Gastrocnemius medialis (tissue), 4 donors: ENCODE results near the gene MYCBP. TPM values are rescaled to one million over a fixed set of nuclear protein-coding genes. Genes with fewer than 3 reads are reported as not detected.
A peak's percentile ranks its signal among the peaks of the same experiment; 100 is the strongest.

Experiments used
- ATAC-seq, 2 donors: fragments of 150-250 bp; one replicate each; pipeline ENCODE4 v1.9.1; 2016
- DNase-seq, 2 donors: peaks; one replicate each; pipeline ENCODE4 v3.0.0-alpha.2; 2019
- H3K27ac ChIP-seq, 4 donors: fragments of 200-600 bp; sonication (generic); 1 replicate in 1 of 4; 2 replicates in 3 of 4; pipeline ENCODE4 v1.5.1; 2016 to 2018; ENCODE audit warnings: mild to moderate bottlenecking in 2 of 4, moderate library complexity in 1 of 4
- H3K27me3 ChIP-seq, 3 donors: fragments of 200-600 bp; sonication (generic) in 2 of 3; 1 replicate in 1 of 3; 2 replicates in 2 of 3; pipeline versions ENCODE4 v1.5.1 to v1.6.0; 2016 to 2019; ENCODE audit warnings: mild to moderate bottlenecking in 1 of 3, moderate library complexity in 1 of 3
- H3K36me3 ChIP-seq, 2 donors: fragments of 200-600 bp; sonication (generic) in 1 of 2; one replicate each; pipeline ENCODE4 v1.5.1; 2017 to 2018
- H3K4me1 ChIP-seq, 2 donors: fragments of 200-600 bp; sonication (generic) in 1 of 2; one replicate each; pipeline ENCODE4 v1.5.1; 2016 to 2017; ENCODE audit warnings: mild to moderate bottlenecking in 2 of 2
- H3K4me3 ChIP-seq, 4 donors: fragments of 200-600 bp; sonication (generic) in 3 of 4; 1 replicate in 1 of 4; 2 replicates in 3 of 4; pipeline ENCODE4 v1.5.1; 2016 to 2019; ENCODE audit warnings: mild to moderate bottlenecking in 2 of 4
- H3K9me3 ChIP-seq, 3 donors: fragments of 200-600 bp; sonication (generic) in 2 of 3; 1 replicate in 1 of 3; 2 replicates in 2 of 3; pipeline ENCODE4 v1.5.1; 2016 to 2019
- CTCF ChIP-seq, 5 experiments: fragments of 450-650 bp in 3 of 5; fragments of 200-600 bp in 2 of 5; sonication (generic) in 2 of 5; IDR thresholded peaks in 4 of 5; conservative IDR thresholded peaks in 1 of 5; 1 replicate in 4 of 5; 2 replicates in 1 of 5; pipeline ENCODE4 v1.5.1; 2016 to 2019; ENCODE audit warnings: antibody characterized with exemption in 5 of 5, mild to moderate bottlenecking in 3 of 5, moderate library complexity in 3 of 5
- POLR2A ChIP-seq, 2 donors: fragments of 450-650 bp; IDR thresholded peaks; one replicate each; pipeline ENCODE4 v1.6.1; 2017; ENCODE audit warnings: antibody characterized with exemption in 2 of 2, mild to moderate bottlenecking in 2 of 2, moderate library complexity in 2 of 2
- in situ Hi-C, 4 donors: fragments of 200-750 bp; cut with MboI; loops; one replicate each; pipeline versions ENCODE4 v1.15.0 to v1.8.0; 2017; ENCODE audit warnings: low sequenced_read_pairs in 4 of 4
- intact Hi-C: fragments of 100-400 bp; cut with DNase I; formaldehyde crosslinking; loops from one replicate; pipeline ENCODE4 v1.15.1; 2023; ENCODE audit warnings: low total_unique reads
- total RNA-seq, 4 donors: library from RNA; depleted of rRNA; stranded (reverse); fragments of >200 nt; gene quantifications; one replicate each; pipeline versions ENCODE4 v1.1.0 to v1.2.3, GENCODE V29; 2016

Gene MYCBP
- total RNA-seq, 4 donors from 2014 or later, result 9.8 to 22.3 (median 13.5) TPM

GRCh38 chr1:38817267-38818174 is 55.6 kb downstream of the MYCBP start:
- H3K27me3 ChIP-seq, result peaks cover 52 to 71% (median 65%) of the 10 kb centered on the region in 3 donors
- intact Hi-C loops, result no loop called here
- no peaks in the 10 kb centered on the region for H3K9me3 ChIP-seq
- no peak for ATAC-seq
- peak overlapping the region in 2 of 4 donors; percentile 12 to 49 for H3K4me3 ChIP-seq
- no peak for DNase-seq
- TF ChIP-seq CTCF (IDR thresholded peaks at IDR 0.05 in 4 of 5, conservative IDR thresholded peaks at IDR 0.05 in 1 of 5) (no peak), POLR2A (IDR thresholded peaks at IDR 0.05) (no peak)
- no peaks in the 10 kb centered on the region for H3K36me3 ChIP-seq
- in situ Hi-C loops, result loop anchor here in 1 of 4 donors (25.0 kb wide), 1 partner anchor 755 kb away; no protein-coding TSS in a partner anchor
- no peak overlapping the region for H3K27ac ChIP-seq
- H3K4me1 ChIP-seq, result no peaks in the 10 kb centered on the region

- intact Hi-C loops (no loop called here), in situ Hi-C loops (loop anchor here in 1 of 4 donors (25.0 kb wide), 1 partner anchor 754 kb away; no protein-coding TSS in a partner anchor)
- no peak for TF ChIP-seq CTCF (IDR thresholded peaks at IDR 0.05 in 4 of 5, conservative IDR thresholded peaks at IDR 0.05 in 1 of 5)
- no peak for TF ChIP-seq POLR2A (IDR thresholded peaks at IDR 0.05)
- Histone ChIP-seq H3K4me3 (no peak overlapping the region), H3K27me3 (peaks cover 52 to 71% (median 67%) of the 10 kb centered on the region in 3 donors), H3K27ac (no peak overlapping the region), H3K4me1 (no peaks in the 10 kb centered on the region), H3K9me3 (no peaks in the 10 kb centered on the region), H3K36me3 (no peaks in the 10 kb centered on the region)
- DNase-seq (no peak), ATAC-seq (no peak)
Measured at GRCh38 chr1:38815903-38816627, 57.1 kb downstream of the MYCBP start.

- TF ChIP-seq POLR2A (IDR thresholded peaks at IDR 0.05) (no peak), CTCF (IDR thresholded peaks at IDR 0.05 in 4 of 5, conservative IDR thresholded peaks at IDR 0.05 in 1 of 5) (no peak)
- ATAC-seq (no peak), DNase-seq (no peak)
- Histone ChIP-seq H3K27ac (no peak overlapping the region), H3K4me1 (no peaks in the 10 kb centered on the region), H3K9me3 (no peaks in the 10 kb centered on the region), H3K27me3 (peaks cover 52 to 69% (median 68%) of the 10 kb centered on the region in 3 donors), H3K4me3 (no peak overlapping the region), H3K36me3 (no peaks in the 10 kb centered on the region)
- in situ Hi-C loops, result loop anchor here in 1 of 4 donors (25.0 kb wide), 1 partner anchor 753 kb away; no protein-coding TSS in a partner anchor
- intact Hi-C loops, result no loop called here
Measured at GRCh38 chr1:38814984-38815464, 58.1 kb downstream of the MYCBP start.

GRCh38 chr1:38814444-38814983 is 58.6 kb downstream of the MYCBP start:
- Histone ChIP-seq H3K36me3 (no peaks in the 10 kb centered on the region), H3K27ac (no peak overlapping the region), H3K4me3 (no peak overlapping the region), H3K4me1 (no peaks in the 10 kb centered on the region), H3K9me3 (no peaks in the 10 kb centered on the region), H3K27me3 (peaks cover 52 to 68% (median 65%) of the 10 kb centered on the region in 3 donors)
- ATAC-seq (no peak), DNase-seq (no peak)
- TF ChIP-seq CTCF (IDR thresholded peaks at IDR 0.05 in 4 of 5, conservative IDR thresholded peaks at IDR 0.05 in 1 of 5) (no peak), POLR2A (IDR thresholded peaks at IDR 0.05) (no peak)
- intact Hi-C loops (no loop called here), in situ Hi-C loops (loop anchor here in 1 of 4 donors (25.0 kb wide), 1 partner anchor 752 kb away; no protein-coding TSS in a partner anchor)
